ENCODE data around the gene RSAD1. TPM values are rescaled to one million over a fixed set of nuclear protein-coding genes. Genes with fewer than 3 reads are reported as not detected.

Gene RSAD1
- total RNA-seq, 2 donors from 2014 or later = 29.2 to 34.0 TPM

- Mint-ChIP-seq H3K27ac (no peak overlapping the region), H3K4me3 (no peak overlapping the region), H3K27me3 (ENCODE audit: low read depth) (peaks cover 14% of the 10 kb centered on the region), H3K4me1 (ENCODE audit: low read depth) (peaks cover 7% of the 10 kb centered on the region), H3K9me3 (no peaks in the 10 kb centered on the region), H3K36me3 (ENCODE audit: insufficient read depth in 2 of 2) (no peaks in the 10 kb centered on the region)
- ATAC-seq (replicated peaks in 1 of 2) = no peak
- no peak for DNase-seq
Measured at GRCh38 chr17:50464121-50464520, 14.5 kb upstream of the RSAD1 start.

GRCh38 chr17:50464736-50465135 is 13.9 kb upstream of the RSAD1 start:
- DNase-seq (no peak), ATAC-seq (replicated peaks in 1 of 2) (no peak)
- H3K9me3 Mint-ChIP-seq = no peaks in the 10 kb centered on the region
- no peak overlapping the region for H3K4me3 Mint-ChIP-seq
- no peaks in the 10 kb centered on the region for H3K36me3 Mint-ChIP-seq (ENCODE audit: insufficient read depth in 2 of 2)
- peaks cover 7% of the 10 kb centered on the region for H3K4me1 Mint-ChIP-seq (ENCODE audit: low read depth)
- H3K27ac Mint-ChIP-seq = no peak overlapping the region
- H3K27me3 Mint-ChIP-seq (ENCODE audit: low read depth) = peaks cover 14% of the 10 kb centered on the region

GRCh38 chr17:50465171-50465570 is 13.5 kb upstream of the RSAD1 start:
- ATAC-seq (replicated peaks in 1 of 2) (no peak), DNase-seq (no peak)
- no peak overlapping the region for H3K27ac Mint-ChIP-seq
- no peaks in the 10 kb centered on the region for H3K36me3 Mint-ChIP-seq (ENCODE audit: insufficient read depth in 2 of 2)
- peaks cover 7% of the 10 kb centered on the region for H3K4me1 Mint-ChIP-seq (ENCODE audit: low read depth)
- H3K9me3 Mint-ChIP-seq = no peaks in the 10 kb centered on the region
- peaks cover 15% of the 10 kb centered on the region for H3K27me3 Mint-ChIP-seq (ENCODE audit: low read depth)
- H3K4me3 Mint-ChIP-seq = no peak overlapping the region

- Mint-ChIP-seq H3K9me3 (no peaks in the 10 kb centered on the region), H3K27me3 (ENCODE audit: low read depth) (peaks cover 20% of the 10 kb centered on the region), H3K4me1 (ENCODE audit: low read depth) (peaks cover 7% of the 10 kb centered on the region), H3K36me3 (ENCODE audit: insufficient read depth in 2 of 2) (no peaks in the 10 kb centered on the region), H3K4me3 (no peak overlapping the region), H3K27ac (no peak overlapping the region)
- DNase-seq = no peak
- ATAC-seq (replicated peaks in 1 of 2) = no peak
Measured at GRCh38 chr17:50465635-50466034, 13.0 kb upstream of the RSAD1 start.

- Mint-ChIP-seq H3K36me3 (ENCODE audit: insufficient read depth in 2 of 2) (no peaks in the 10 kb centered on the region), H3K27me3 (ENCODE audit: low read depth) (peaks cover 24% of the 10 kb centered on the region), H3K4me1 (ENCODE audit: low read depth) (peaks cover 7% of the 10 kb centered on the region), H3K4me3 (no peak overlapping the region), H3K9me3 (no peaks in the 10 kb centered on the region), H3K27ac (no peak overlapping the region)
- DNase-seq (no peak), ATAC-seq (replicated peaks in 1 of 2) (no peak)
Measured at GRCh38 chr17:50466371-50467113, 12.1 kb upstream of the RSAD1 start.

DNA sequence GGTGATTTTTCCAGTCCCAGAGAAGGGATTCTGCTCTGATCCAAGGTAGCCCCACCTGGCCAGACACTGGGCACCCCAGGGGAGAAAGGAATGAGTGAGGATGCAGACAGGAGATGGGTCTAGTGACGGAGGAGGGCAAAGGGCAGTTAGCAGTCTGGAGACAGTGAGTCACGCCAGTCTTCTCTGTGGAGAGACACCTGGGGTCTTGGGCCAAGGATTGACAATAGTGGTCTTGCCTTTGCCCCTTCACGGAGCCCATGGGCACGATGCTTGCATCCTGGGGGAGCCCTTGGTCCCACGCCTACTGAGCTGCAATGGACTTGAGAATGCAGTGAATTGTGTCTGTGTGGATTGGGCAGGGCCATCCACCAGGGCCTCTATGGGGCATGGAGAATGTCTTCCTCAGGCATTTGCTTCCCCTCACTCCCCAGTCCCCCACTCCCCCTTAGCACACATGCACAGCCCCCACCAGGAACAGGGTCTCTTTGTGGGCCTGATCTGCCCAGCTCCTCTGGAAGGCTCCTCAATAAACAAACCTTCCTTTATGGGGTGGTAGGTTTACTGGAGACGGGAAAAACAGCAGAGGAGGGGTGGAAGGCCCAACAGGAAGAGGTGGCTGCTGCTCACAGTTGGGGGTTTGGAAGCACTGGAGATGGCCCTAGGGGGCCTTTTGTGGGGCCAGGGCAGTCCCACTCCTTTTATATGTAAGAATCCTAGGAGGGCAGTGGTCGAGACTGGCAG is 11.4 kb upstream of the RSAD1 start:
- H3K4me3 Mint-ChIP-seq = no peak overlapping the region
- peaks cover 24% of the 10 kb centered on the region for H3K27me3 Mint-ChIP-seq (ENCODE audit: low read depth)
- H3K4me1 Mint-ChIP-seq (ENCODE audit: low read depth) = peaks cover 7% of the 10 kb centered on the region
- DNase-seq (no peak), ATAC-seq (replicated peaks in 1 of 2) (no peak)
- no peaks in the 10 kb centered on the region for H3K9me3 Mint-ChIP-seq
- no peak overlapping the region for H3K27ac Mint-ChIP-seq
- H3K36me3 Mint-ChIP-seq (ENCODE audit: insufficient read depth in 2 of 2) = no peaks in the 10 kb centered on the region

GRCh38 chr17:50467855-50468303 is 10.8 kb upstream of the RSAD1 start:
- Mint-ChIP-seq H3K4me1 (ENCODE audit: low read depth) (peaks cover 7% of the 10 kb centered on the region), H3K27ac (no peak overlapping the region), H3K4me3 (peak overlapping the region; percentile 41 to 60), H3K36me3 (ENCODE audit: insufficient read depth in 2 of 2) (no peaks in the 10 kb centered on the region), H3K9me3 (no peaks in the 10 kb centered on the region), H3K27me3 (ENCODE audit: low read depth) (peaks cover 24% of the 10 kb centered on the region)
- no peak for ATAC-seq (replicated peaks in 1 of 2)
- DNase-seq = no peak

- Mint-ChIP-seq H3K36me3 (ENCODE audit: insufficient read depth in 2 of 2) (no peaks in the 10 kb centered on the region), H3K27ac (no peak within 1 kb of the TSS), H3K27me3 (ENCODE audit: low read depth) (peaks cover 24% of the 10 kb centered on the region), H3K4me3 (peak within 1 kb of the TSS; percentile 41 to 60), H3K4me1 (ENCODE audit: low read depth) (peaks cover 7% of the 10 kb centered on the region), H3K9me3 (no peaks in the 10 kb centered on the region)
- no peak for DNase-seq
- ATAC-seq (replicated peaks in 1 of 2) = peak; percentile 30 to 56
Measured at GRCh38 chr17:50468304-50469207, 10.1 kb upstream of the RSAD1 start, which contains the start of gene CHAD. Gene CHAD (minus strand): TSS chr17:50468880. CDS start chr17:50468813, 67 bp downstream.

GRCh38 chr17:50469208-50469605 is 9.5 kb upstream of the RSAD1 start:
- Mint-ChIP-seq H3K27ac (no peak overlapping the region), H3K27me3 (ENCODE audit: low read depth) (peaks cover 24% of the 10 kb centered on the region), H3K4me3 (peak overlapping the region in 1 of 2 donors; percentile 42), H3K9me3 (no peaks in the 10 kb centered on the region), H3K4me1 (ENCODE audit: low read depth) (peaks cover 7% of the 10 kb centered on the region), H3K36me3 (ENCODE audit: insufficient read depth in 2 of 2) (no peaks in the 10 kb centered on the region)
- DNase-seq = no peak
- ATAC-seq (replicated peaks in 1 of 2) = peak in 1 of 2 donors; percentile 24

DNA sequence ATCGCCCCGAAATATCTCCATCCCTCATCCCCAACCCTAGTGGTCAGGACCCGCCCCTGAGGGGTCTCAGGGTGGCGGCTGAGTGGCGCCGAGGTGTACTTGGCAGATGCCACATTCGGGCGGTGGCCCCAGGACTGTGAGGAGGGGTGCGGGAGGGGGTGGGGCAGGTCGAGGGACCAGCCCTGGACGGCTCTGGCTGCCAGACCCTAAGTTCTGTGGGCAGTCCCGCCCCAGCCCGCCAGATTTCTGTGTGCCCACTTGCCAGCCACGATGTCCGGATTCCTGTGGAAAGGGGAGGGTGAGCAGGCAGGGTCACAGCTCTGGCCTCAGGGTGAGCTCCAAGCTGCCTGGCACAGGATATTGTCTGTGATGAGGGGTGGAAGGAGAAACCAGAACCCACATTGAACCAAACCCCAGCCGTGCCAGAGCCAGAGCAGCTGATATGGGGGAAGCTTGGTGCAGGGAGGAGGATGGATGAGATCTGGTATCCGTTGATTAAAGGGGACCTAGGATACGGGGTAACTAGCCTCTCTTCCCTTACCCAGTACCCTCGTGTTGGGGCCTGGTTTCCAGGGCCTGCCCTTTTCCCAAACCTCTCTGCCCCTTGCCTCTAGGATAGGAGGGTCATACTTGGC is 8.9 kb upstream of the RSAD1 start:
- Mint-ChIP-seq H3K27me3 (ENCODE audit: low read depth) (peaks cover 24% of the 10 kb centered on the region), H3K9me3 (no peaks in the 10 kb centered on the region), H3K4me3 (peak overlapping the region in 1 of 2 donors; percentile 42), H3K27ac (no peak overlapping the region), H3K36me3 (ENCODE audit: insufficient read depth in 2 of 2) (no peaks in the 10 kb centered on the region), H3K4me1 (ENCODE audit: low read depth) (peaks cover 7% of the 10 kb centered on the region)
- DNase-seq (no peak), ATAC-seq (replicated peaks in 1 of 2) (no peak)

DNA sequence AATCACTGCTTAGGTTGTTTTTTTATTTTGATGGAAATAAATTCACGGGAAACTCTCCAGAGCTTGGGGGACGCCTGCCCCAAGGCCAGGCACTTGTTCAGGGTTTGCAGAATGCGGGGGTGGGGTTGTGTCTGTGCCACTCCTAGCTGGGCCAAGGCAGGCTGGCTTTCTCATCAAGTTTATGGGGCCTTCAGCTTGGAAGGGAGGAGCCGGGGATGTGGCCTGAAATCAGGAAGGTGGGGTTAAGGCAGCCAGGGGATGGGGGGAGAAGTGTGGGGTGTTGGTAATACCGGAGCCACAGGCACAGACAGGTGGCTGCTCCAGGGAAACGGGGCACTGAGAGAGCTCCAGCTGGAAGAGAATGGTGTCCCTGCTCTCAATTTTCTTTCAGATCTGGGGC is 8.2 kb upstream of the RSAD1 start:
- Mint-ChIP-seq H3K36me3 (ENCODE audit: insufficient read depth in 2 of 2) (no peaks in the 10 kb centered on the region), H3K4me3 (no peak overlapping the region), H3K27me3 (ENCODE audit: low read depth) (peaks cover 24% of the 10 kb centered on the region), H3K4me1 (ENCODE audit: low read depth) (peaks cover 7% of the 10 kb centered on the region), H3K9me3 (no peaks in the 10 kb centered on the region), H3K27ac (no peak overlapping the region)
- ATAC-seq (replicated peaks in 1 of 2) = no peak
- DNase-seq = no peak

DNA sequence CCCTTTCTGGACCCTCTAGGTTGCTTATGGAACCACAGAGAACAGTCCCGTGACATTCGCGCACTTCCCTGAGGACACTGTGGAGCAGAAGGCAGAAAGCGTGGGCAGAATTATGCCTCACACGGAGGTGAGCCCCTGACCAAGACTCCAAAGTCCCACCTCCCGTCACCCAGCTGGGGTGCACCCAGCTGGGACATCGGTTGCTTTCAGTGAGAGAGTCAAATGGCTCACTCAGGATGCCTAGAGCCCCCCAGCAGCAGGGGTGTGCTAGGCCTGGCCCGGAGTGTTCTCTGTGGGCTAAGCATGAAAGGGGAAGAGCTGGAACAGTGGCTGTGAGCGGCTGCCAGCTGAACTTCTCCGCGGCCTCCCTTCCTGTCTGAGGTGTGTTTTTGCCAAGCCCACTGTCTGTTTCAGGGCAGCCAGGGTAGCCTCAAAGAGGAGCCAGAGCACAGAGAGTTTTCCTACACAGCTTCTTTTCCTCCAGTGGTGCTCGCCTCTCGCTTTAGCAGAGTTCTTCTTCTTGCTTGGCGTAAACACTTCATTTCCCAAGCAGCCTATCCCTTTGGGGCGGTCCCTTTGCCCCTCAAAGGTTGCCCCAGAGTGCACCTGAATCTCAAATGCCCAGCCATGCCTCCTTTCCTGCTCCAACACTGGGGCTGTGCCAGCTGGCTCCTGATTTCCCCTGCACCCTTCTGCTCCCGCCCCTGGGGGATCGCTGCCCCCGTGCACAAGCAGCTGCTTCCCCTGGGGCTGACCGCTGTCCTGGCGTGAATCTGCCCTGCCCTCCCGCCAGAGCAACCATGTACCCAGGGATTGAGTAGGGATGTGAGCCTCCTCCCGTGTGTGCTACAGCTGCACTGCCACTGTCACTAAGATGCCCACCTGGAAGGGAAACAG is 7.4 kb upstream of the RSAD1 start:
- ATAC-seq (replicated peaks in 1 of 2) (no peak), DNase-seq (no peak)
- Mint-ChIP-seq H3K27ac (no peak overlapping the region), H3K36me3 (ENCODE audit: insufficient read depth in 2 of 2) (no peaks in the 10 kb centered on the region), H3K9me3 (no peaks in the 10 kb centered on the region), H3K4me3 (no peak overlapping the region), H3K27me3 (ENCODE audit: low read depth) (peaks cover 24% of the 10 kb centered on the region), H3K4me1 (ENCODE audit: low read depth) (peaks cover 7% of the 10 kb centered on the region)
